Ishikawa (cell line): ENCODE measurements around the gene DTX1.

ENCODE experiments used
- EP300 ChIP-seq: IDR thresholded peaks from 2 replicates; pipeline ENCODE4 v1.6.1; 2012; ENCODE audit warnings: borderline replicate concordance
- FOXM1 ChIP-seq: IDR thresholded peaks from 2 replicates; pipeline ENCODE4 v1.6.1; 2012; ENCODE audit warnings: low read depth, borderline replicate concordance
- RAD21 ChIP-seq: IDR thresholded peaks from 2 replicates; pipeline ENCODE4 v1.6.1; 2012; ENCODE audit warnings: low read depth
- TCF12 ChIP-seq: IDR thresholded peaks from 2 replicates; pipeline ENCODE4 v1.6.1; 2012; ENCODE audit warnings: low read depth
- YY1 ChIP-seq: IDR thresholded peaks from 2 replicates; pipeline ENCODE4 v1.6.1; 2012; ENCODE audit warnings: low read depth
- ZBTB7A ChIP-seq: IDR thresholded peaks from 2 replicates; pipeline ENCODE4 v1.6.1; 2012; ENCODE audit warnings: low read depth
- TF ChIP-seq, protein P1 (sequence below): IDR thresholded peaks from 2 replicates; pipeline ENCODE4 v1.6.1; 2012; ENCODE audit warnings: low read depth, mild to moderate bottlenecking
- TF ChIP-seq, protein P2 (sequence below): IDR thresholded peaks from 2 replicates; pipeline ENCODE4 v1.6.1; 2012

DNA sequence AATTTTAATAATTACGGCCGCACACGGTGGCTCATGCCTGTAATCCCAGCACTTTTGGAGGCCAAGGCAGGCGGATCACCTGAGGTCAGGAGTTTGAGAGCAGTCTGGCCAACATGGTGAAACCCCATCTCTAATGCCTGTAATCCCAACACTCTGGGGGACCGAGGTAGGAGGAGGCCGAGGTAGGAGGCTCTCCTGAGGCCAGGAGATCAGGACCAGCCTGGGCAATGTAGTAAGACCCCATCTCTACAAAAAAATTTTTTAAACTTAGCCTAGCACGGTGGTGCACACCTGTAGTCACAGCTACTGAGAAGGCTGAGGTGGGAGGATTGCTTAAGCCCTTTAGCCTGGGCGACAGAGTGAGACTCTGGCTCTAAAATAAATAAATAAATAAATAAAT lies 87.4 kb downstream of the DTX1 start:
- TF ChIP-seq YY1: no peak
- no peak for TF ChIP-seq EP300
- no peak for TF ChIP-seq TCF12
- TF ChIP-seq, protein P1, sequence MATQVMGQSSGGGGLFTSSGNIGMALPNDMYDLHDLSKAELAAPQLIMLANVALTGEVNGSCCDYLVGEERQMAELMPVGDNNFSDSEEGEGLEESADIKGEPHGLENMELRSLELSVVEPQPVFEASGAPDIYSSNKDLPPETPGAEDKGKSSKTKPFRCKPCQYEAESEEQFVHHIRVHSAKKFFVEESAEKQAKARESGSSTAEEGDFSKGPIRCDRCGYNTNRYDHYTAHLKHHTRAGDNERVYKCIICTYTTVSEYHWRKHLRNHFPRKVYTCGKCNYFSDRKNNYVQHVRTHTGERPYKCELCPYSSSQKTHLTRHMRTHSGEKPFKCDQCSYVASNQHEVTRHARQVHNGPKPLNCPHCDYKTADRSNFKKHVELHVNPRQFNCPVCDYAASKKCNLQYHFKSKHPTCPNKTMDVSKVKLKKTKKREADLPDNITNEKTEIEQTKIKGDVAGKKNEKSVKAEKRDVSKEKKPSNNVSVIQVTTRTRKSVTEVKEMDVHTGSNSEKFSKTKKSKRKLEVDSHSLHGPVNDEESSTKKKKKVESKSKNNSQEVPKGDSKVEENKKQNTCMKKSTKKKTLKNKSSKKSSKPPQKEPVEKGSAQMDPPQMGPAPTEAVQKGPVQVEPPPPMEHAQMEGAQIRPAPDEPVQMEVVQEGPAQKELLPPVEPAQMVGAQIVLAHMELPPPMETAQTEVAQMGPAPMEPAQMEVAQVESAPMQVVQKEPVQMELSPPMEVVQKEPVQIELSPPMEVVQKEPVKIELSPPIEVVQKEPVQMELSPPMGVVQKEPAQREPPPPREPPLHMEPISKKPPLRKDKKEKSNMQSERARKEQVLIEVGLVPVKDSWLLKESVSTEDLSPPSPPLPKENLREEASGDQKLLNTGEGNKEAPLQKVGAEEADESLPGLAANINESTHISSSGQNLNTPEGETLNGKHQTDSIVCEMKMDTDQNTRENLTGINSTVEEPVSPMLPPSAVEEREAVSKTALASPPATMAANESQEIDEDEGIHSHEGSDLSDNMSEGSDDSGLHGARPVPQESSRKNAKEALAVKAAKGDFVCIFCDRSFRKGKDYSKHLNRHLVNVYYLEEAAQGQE: no peak
- no peak for TF ChIP-seq FOXM1
- TF ChIP-seq, protein P2, sequence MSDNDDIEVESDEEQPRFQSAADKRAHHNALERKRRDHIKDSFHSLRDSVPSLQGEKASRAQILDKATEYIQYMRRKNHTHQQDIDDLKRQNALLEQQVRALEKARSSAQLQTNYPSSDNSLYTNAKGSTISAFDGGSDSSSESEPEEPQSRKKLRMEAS: no peak
- TF ChIP-seq RAD21: no peak
- TF ChIP-seq ZBTB7A: no peak
